Measurements from ENCODE around the gene GRM6. TPM values are rescaled to one million over a fixed set of nuclear protein-coding genes. Genes with fewer than 3 reads are reported as not detected.
A peak's percentile ranks its signal among the peaks of the same experiment; 100 is the strongest.

GRM6 gene
- total RNA-seq, result not detected
- under 0.01 TPM for polyA plus RNA-seq
- long read RNA-seq, donor 1, result 0 reads
- long read RNA-seq, donor 2, result 0 reads
- long read RNA-seq, donor 3, result 0 reads
- long read RNA-seq, donor 4, result 0 reads

DNA sequence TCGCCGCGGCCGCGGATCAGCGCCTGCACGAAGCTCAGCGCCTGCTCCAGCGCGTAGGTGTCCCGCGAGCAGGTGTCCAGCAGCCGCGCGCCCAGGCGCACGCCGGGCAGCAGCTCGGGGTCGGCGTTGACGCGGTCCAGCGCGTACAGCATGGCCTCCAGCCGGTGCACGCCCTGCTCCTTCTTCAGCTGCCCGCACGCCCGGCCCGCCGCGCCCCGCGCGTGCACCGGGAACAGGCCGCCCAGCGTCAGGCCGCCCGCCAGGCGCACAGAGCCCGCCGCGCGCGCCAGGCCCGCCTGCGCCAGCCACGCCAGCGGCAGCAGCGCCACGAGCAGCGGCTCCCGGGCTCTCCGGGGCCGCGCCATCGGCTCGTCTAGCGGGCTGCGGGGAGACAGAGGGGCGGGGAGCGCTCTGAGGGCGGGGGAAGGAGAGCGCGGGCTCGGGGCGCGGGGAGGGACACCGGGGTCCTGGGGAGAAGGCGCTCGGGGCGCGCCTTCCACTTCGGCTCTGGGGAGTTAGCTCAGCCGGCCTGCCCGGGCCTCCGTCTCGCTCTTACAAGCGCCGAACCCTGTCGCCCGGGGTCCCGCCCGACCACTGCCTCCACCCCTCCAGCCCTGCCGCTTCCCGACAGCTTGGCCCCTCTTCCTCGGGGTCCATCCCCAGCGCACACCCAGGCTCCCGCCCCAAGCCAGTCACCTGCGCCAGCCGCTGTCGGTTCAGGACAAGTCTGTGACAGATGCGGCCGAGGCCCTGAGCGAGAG, at the start of gene GRM6:
Gene GRM6 (minus strand): TSS at position 741 of the 761 bp plus-strand sequence. CDS start 376 bp downstream, at position 365.
- ATAC-seq (no peak), DNase-seq (no peak)
- intact Hi-C loops (cut with DNase I), result no loop called here
- H3K27ac ChIP-seq (ENCODE audit: low read length), result no peak within 1 kb of the TSS
- 2% methylated on average over 96 of the region's 97 CpGs for WGBS
- H3K4me1 ChIP-seq (ENCODE audit: control insufficient read depth, insufficient read depth, low read length), result no peaks in the 10 kb centered on the region
- peaks cover 2% of the 10 kb centered on the region for H3K9me3 ChIP-seq (ENCODE audit: control insufficient read depth, low read length)
- H3K27me3 ChIP-seq (ENCODE audit: control insufficient read depth, insufficient read depth), result no peaks in the 10 kb centered on the region
- H3K4me3 ChIP-seq (ENCODE audit: low read length), result no peak within 1 kb of the TSS

DNA sequence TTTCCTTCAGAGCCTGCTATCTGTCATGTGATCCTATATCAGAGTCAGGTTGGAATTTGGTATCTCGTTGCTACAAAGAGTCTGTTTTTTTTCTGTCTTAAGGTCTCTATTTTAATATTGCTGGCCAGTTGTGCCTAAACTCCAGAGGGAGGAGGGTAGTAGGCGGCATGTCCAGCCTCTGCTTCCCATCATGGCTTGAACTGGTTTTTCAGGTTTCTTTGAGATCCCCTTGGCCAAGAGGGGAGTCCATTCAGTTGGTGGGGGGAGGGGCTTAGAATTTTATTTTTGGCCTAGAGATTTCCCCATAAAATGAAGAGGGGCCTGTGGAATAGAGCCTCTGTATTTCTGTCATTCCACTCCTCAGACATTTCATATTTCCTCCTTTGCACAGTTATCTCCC, 49.6 kb upstream of the GRM6 start:
- 67% methylated on average over 2 of the region's 2 CpGs for WGBS
- intact Hi-C loops (cut with DNase I), result no loop called here
- H3K9me3 ChIP-seq (ENCODE audit: control insufficient read depth, low read length), result no peaks in the 10 kb centered on the region

DNA sequence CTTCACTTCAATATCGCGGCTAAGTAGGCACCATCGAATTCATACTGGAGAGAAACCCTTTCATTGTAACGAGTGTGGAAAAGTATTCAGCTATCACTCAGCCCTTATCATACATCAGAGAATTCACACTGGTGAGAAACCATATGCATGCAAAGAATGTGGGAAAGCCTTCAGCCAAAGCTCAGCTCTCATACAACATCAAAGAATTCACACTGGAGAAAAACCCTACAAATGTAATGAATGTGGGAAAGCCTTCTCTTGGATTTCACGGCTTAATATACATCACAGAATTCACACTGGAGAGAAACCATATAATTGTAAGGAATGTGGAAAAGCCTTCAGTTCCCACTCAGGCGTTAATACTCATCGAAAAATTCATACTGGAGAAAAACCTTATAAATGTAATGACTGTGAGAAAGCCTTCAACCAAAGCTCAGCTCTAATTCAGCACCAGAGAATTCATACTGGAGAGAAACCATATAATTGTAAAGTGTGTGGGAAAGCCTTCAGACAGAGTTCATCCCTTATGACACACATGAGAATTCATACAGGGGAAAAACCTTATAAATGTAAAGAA, 38.0 kb upstream of the GRM6 start:
- no peaks in the 10 kb centered on the region for H3K27me3 ChIP-seq (ENCODE audit: control insufficient read depth, insufficient read depth)
- no peaks in the 10 kb centered on the region for H3K4me1 ChIP-seq (ENCODE audit: control insufficient read depth, insufficient read depth, low read length)
- H3K27ac ChIP-seq (ENCODE audit: low read length), result no peak overlapping the region
- DNase-seq (no peak), ATAC-seq (no peak)
- H3K9me3 ChIP-seq (ENCODE audit: control insufficient read depth, low read length), result peaks cover 23% of the 10 kb centered on the region
- intact Hi-C loops (cut with DNase I), result no loop called here
- H3K4me3 ChIP-seq (ENCODE audit: low read length), result peak overlapping the region; percentile 6
- 98% methylated on average over 7 of the region's 7 CpGs for WGBS

More for the DNA sequence above, 49.6 kb upstream of the GRM6 start:
- DNase-seq (no peak), ATAC-seq (no peak)
- Histone ChIP-seq H3K4me3 (ENCODE audit: low read length) (no peak overlapping the region), H3K27ac (ENCODE audit: low read length) (no peak overlapping the region), H3K27me3 (ENCODE audit: control insufficient read depth, insufficient read depth) (no peaks in the 10 kb centered on the region), H3K4me1 (ENCODE audit: control insufficient read depth, insufficient read depth, low read length) (no peaks in the 10 kb centered on the region)

DNA sequence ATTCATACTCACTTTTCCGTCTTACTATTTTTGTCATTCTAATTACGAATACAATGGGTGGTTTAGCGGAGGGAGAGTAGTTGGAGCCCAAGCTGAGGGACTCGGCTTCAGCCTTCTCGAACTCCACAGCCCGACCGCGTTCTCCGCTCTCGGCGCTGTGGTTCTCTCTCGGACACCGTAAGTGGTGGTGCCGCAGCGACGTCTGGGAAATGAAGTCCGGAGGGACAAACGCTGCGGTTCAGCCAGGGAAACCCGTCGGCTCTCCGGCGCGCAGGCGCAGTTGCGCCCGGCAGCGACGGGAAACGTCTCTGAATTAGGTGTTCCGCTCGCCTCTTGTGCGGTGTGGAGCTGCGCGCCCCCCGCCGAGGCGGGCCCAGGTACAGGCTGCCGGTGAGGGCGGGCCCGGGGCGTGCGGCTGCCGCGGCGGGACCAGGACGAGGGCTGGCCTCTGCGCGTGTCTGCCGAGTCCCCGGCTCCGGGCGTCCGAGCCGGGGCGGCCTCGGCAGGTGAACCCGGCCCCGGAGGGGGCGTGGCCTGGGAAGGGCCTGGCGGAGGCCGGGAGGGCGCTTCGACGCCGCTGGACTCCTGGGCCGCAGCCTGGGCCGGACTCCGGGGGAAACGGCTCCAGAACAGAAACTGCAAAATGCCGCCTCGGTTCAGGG, 28.5 kb upstream of the GRM6 start, which contains the start of gene ZNF879:
Gene ZNF879 (plus strand): TSS at position 277 of the 662 bp plus-strand sequence. CDS start 1,201 bp downstream, outside the sequence.
- DNase-seq (peak; percentile 95 to 98 (median 97)), ATAC-seq (peak; percentile 98 to 99)
- intact Hi-C loops (cut with DNase I), result loop anchor here in 1 of 4 donors (5.0 to 10.0 kb wide), 2 partner anchors 39 to 79 kb away; partner anchors contain the start of genes ZNF354C and ZNF454
- WGBS, result under 1% methylated on average over 72 of the region's 72 CpGs
- Histone ChIP-seq H3K4me1 (ENCODE audit: control insufficient read depth, insufficient read depth, low read length) (peaks cover 4% of the 10 kb centered on the region), H3K27me3 (ENCODE audit: control insufficient read depth, insufficient read depth) (no peaks in the 10 kb centered on the region), H3K9me3 (ENCODE audit: control insufficient read depth, low read length) (peaks cover 5% of the 10 kb centered on the region), H3K4me3 (ENCODE audit: low read length) (peak within 1 kb of the TSS; percentile 84), H3K27ac (ENCODE audit: low read length) (peak within 1 kb of the TSS; percentile 85)

DNA sequence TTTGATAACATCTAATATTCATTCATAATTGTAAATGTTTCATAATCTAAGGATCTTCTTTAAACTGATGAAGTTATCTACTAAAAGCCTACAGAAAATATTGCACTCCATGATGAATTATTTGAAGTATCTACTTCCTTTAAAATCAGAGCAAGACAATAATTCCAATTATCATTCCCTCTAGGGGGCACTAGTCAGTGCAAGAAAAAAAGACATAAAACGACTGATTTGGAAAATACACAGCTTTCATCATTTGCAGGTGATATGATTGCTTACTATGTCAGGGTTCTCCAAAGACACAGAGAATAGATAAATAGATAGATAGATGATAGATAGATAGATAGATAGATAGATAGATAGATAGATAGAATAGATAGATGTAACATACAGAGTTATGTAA, 13.5 kb upstream of the GRM6 start:
- no peaks in the 10 kb centered on the region for H3K27me3 ChIP-seq (ENCODE audit: control insufficient read depth, insufficient read depth)
- no peaks in the 10 kb centered on the region for H3K9me3 ChIP-seq (ENCODE audit: control insufficient read depth, low read length)
- no peak overlapping the region for H3K4me3 ChIP-seq (ENCODE audit: low read length)
- DNase-seq (no peak), ATAC-seq (no peak)
- H3K4me1 ChIP-seq (ENCODE audit: control insufficient read depth, insufficient read depth, low read length), result no peaks in the 10 kb centered on the region
- H3K27ac ChIP-seq (ENCODE audit: low read length), result no peak overlapping the region
- WGBS, result 19% methylated on average over 1 of the region's 1 CpG
- intact Hi-C loops (cut with DNase I), result no loop called here

DNA sequence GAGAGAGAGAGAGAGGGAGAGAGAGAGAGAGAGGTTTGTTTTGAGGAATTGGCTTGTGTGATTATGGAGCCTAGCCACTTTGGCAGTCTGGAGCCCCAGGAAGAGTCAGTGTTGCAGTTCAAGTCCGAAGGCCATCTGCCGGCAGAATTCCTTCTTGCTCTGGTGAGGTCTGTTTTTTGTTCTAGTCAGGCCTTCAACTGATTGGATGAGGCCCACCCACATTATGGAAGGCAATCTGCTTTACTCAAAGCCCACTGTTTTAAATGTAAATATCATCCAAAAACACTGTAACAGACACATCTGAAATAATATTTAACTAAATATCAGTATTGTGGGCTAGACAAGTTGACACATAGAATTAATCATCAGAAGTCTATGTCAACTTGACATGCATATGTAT, 11.4 kb upstream of the GRM6 start:
- Histone ChIP-seq H3K4me1 (ENCODE audit: control insufficient read depth, insufficient read depth, low read length) (no peaks in the 10 kb centered on the region), H3K27me3 (ENCODE audit: control insufficient read depth, insufficient read depth) (no peaks in the 10 kb centered on the region), H3K4me3 (ENCODE audit: low read length) (no peak overlapping the region), H3K9me3 (ENCODE audit: control insufficient read depth, low read length) (no peaks in the 10 kb centered on the region), H3K27ac (ENCODE audit: low read length) (no peak overlapping the region)
- ATAC-seq (no peak), DNase-seq (no peak)
- 72% methylated on average over 2 of the region's 2 CpGs for WGBS
- intact Hi-C loops (cut with DNase I), result no loop called here

- ATAC-seq, result no peak
Observed at GRCh38 chr5:178998441-178998840, 3.3 kb upstream of the GRM6 start.

DNA sequence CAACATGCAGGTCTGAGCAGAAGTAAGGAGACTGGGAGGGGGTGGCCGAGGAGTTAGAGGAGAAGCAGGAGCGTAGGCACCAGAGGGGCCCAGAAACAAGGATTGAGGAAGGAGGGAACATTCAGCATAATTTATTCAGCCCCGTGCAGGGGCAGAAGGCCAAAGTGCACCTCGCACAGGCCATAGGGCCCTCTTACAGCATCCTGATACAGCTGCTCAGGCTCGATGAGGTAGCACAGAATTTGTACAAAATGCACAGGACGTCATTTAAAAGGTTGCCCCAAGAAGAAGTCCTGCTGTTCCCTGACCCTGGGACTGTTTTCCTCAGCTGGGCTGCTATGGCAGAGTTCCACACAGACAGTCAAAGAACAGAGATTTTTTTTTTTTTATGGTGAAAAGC, 2.1 kb upstream of the GRM6 start:
- Histone ChIP-seq H3K4me3 (ENCODE audit: low read length) (no peak overlapping the region), H3K27me3 (ENCODE audit: control insufficient read depth, insufficient read depth) (no peaks in the 10 kb centered on the region), H3K27ac (ENCODE audit: low read length) (no peak overlapping the region), H3K9me3 (ENCODE audit: control insufficient read depth, low read length) (no peaks in the 10 kb centered on the region), H3K4me1 (ENCODE audit: control insufficient read depth, insufficient read depth, low read length) (no peaks in the 10 kb centered on the region)
- intact Hi-C loops (cut with DNase I), result no loop called here
- WGBS, result 67% methylated on average over 6 of the region's 6 CpGs
- DNase-seq (no peak), ATAC-seq (no peak)

More at GRCh38 chr5:178998441-178998840, 3.3 kb upstream of the GRM6 start:
- no peak for DNase-seq
- H3K4me3 ChIP-seq (ENCODE audit: low read length), result no peak overlapping the region
- H3K27ac ChIP-seq (ENCODE audit: low read length), result no peak overlapping the region
- no peaks in the 10 kb centered on the region for H3K27me3 ChIP-seq (ENCODE audit: control insufficient read depth, insufficient read depth)
- H3K9me3 ChIP-seq (ENCODE audit: control insufficient read depth, low read length), result no peaks in the 10 kb centered on the region
- intact Hi-C loops (cut with DNase I), result no loop called here
- 94% methylated on average over 13 of the region's 13 CpGs for WGBS
- no peaks in the 10 kb centered on the region for H3K4me1 ChIP-seq (ENCODE audit: control insufficient read depth, insufficient read depth, low read length)

- ATAC-seq (no peak), DNase-seq (no peak)
- Histone ChIP-seq H3K9me3 (ENCODE audit: control insufficient read depth, low read length) (no peaks in the 10 kb centered on the region), H3K4me3 (ENCODE audit: low read length) (no peak overlapping the region), H3K4me1 (ENCODE audit: control insufficient read depth, insufficient read depth, low read length) (no peaks in the 10 kb centered on the region), H3K27ac (ENCODE audit: low read length) (no peak overlapping the region), H3K27me3 (ENCODE audit: control insufficient read depth, insufficient read depth) (no peaks in the 10 kb centered on the region)
- intact Hi-C loops (cut with DNase I), result no loop called here
- WGBS, result 63% methylated on average over 11 of the region's 11 CpGs
Observed at GRCh38 chr5:178996156-178996555, 1.0 kb upstream of the GRM6 start.

- 10% methylated on average over 6 of the region's 6 CpGs for WGBS
- Histone ChIP-seq H3K27me3 (ENCODE audit: control insufficient read depth, insufficient read depth) (no peaks in the 10 kb centered on the region), H3K4me1 (ENCODE audit: control insufficient read depth, insufficient read depth, low read length) (no peaks in the 10 kb centered on the region), H3K9me3 (ENCODE audit: control insufficient read depth, low read length) (no peaks in the 10 kb centered on the region), H3K4me3 (ENCODE audit: low read length) (no peak overlapping the region), H3K27ac (ENCODE audit: low read length) (no peak overlapping the region)
- DNase-seq (no peak), ATAC-seq (no peak)
- intact Hi-C loops (cut with DNase I), result no loop called here
Observed at GRCh38 chr5:178995341-178995690, 196 bp upstream of the GRM6 start.
